ENCODE data around the gene SRP9. TPM values are rescaled to one million over a fixed set of nuclear protein-coding genes. Genes with fewer than 3 reads are reported as not detected.

The SRP9 gene
- total and polyA plus RNA-seq, 12 donors, result 144 to 521 (median 293) TPM

GRCh38 chr1:225738763-225739162 lies 38.9 kb upstream of the SRP9 start:
- Histone ChIP-seq H3K27me3 (no peaks in the 10 kb centered on the region), H3K4me3 (no peak overlapping the region), H3K9me3 (replicated peaks in 1 of 3) (no peaks in the 10 kb centered on the region), H3K36me3 (replicated peaks in 1 of 2) (no peaks in the 10 kb centered on the region), H3K27ac (no peak overlapping the region), H3K4me1 (replicated peaks in 1 of 2) (peaks cover 11 to 27% of the 10 kb centered on the region in 2 donors)
- no peak for DNase-seq
- 89 to 100% (median 89%) methylated on average over 2 of the region's 2 CpGs for WGBS, 4 donors
- no peak for TF ChIP-seq POLR2A (IDR thresholded peaks at IDR 0.05)
- TF ChIP-seq, protein P1, sequence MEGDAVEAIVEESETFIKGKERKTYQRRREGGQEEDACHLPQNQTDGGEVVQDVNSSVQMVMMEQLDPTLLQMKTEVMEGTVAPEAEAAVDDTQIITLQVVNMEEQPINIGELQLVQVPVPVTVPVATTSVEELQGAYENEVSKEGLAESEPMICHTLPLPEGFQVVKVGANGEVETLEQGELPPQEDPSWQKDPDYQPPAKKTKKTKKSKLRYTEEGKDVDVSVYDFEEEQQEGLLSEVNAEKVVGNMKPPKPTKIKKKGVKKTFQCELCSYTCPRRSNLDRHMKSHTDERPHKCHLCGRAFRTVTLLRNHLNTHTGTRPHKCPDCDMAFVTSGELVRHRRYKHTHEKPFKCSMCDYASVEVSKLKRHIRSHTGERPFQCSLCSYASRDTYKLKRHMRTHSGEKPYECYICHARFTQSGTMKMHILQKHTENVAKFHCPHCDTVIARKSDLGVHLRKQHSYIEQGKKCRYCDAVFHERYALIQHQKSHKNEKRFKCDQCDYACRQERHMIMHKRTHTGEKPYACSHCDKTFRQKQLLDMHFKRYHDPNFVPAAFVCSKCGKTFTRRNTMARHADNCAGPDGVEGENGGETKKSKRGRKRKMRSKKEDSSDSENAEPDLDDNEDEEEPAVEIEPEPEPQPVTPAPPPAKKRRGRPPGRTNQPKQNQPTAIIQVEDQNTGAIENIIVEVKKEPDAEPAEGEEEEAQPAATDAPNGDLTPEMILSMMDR (IDR thresholded peaks at IDR 0.05), result no peak
- intact Hi-C loops (cut with DNase I), result no loop called here

GRCh38 chr1:225739542-225740107 lies 38.0 kb upstream of the SRP9 start:
- Histone ChIP-seq H3K27me3 (no peaks in the 10 kb centered on the region), H3K36me3 (replicated peaks in 1 of 2) (no peaks in the 10 kb centered on the region), H3K9me3 (replicated peaks in 1 of 3) (no peaks in the 10 kb centered on the region), H3K4me1 (replicated peaks in 1 of 2) (peaks cover 11 to 27% of the 10 kb centered on the region in 2 donors), H3K27ac (no peak overlapping the region), H3K4me3 (no peak overlapping the region)
- TF ChIP-seq, protein P1 (IDR thresholded peaks at IDR 0.05), result no peak
- TF ChIP-seq POLR2A (IDR thresholded peaks at IDR 0.05), result no peak
- no peak for DNase-seq
- 91 to 98% (median 95%) methylated on average over 5 of the region's 5 CpGs for WGBS, 4 donors
- intact Hi-C loops (cut with DNase I), result no loop called here

DNA sequence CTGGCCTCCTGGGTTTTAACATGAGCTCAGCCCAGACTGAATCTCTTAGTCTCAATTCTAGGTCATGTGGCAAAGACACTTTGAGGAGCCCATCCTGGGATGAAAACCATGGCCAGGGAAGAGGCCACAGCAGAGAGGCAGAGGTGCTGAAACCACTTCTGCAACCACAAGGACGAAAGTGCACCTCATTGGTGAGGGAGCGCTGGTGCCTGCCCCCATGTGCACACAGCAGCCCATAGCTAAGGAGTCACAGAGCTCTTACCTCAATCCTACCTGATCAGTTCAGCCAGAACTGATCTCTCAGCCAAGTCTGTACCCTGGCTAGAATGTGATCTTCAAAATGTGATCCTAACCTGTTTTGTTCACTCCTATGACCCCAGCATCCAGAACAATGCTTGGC lies 32.9 kb upstream of the SRP9 start:
- intact Hi-C loops (cut with DNase I), result no loop called here
- DNase-seq, result no peak
- Histone ChIP-seq H3K27ac (no peak overlapping the region), H3K4me3 (no peak overlapping the region), H3K27me3 (no peaks in the 10 kb centered on the region), H3K4me1 (replicated peaks in 1 of 2) (peaks cover 0 to 8% of the 10 kb centered on the region in 2 donors), H3K36me3 (replicated peaks in 1 of 2) (no peaks in the 10 kb centered on the region), H3K9me3 (replicated peaks in 1 of 3) (no peaks in the 10 kb centered on the region)
- WGBS, 4 donors, result 92 to 100% (median 96%) methylated on average over 2 of the region's 2 CpGs
- no peak for TF ChIP-seq POLR2A (IDR thresholded peaks at IDR 0.05)
- TF ChIP-seq, protein P1 (IDR thresholded peaks at IDR 0.05), result no peak

GRCh38 chr1:225745273-225745672 lies 32.4 kb upstream of the SRP9 start:
- Histone ChIP-seq H3K4me1 (replicated peaks in 1 of 2) (peaks cover 0 to 8% of the 10 kb centered on the region in 2 donors), H3K4me3 (no peak overlapping the region), H3K27ac (no peak overlapping the region), H3K36me3 (replicated peaks in 1 of 2) (no peaks in the 10 kb centered on the region), H3K27me3 (no peaks in the 10 kb centered on the region), H3K9me3 (replicated peaks in 1 of 3) (no peaks in the 10 kb centered on the region)
- intact Hi-C loops (cut with DNase I), result no loop called here
- no peak for DNase-seq
- TF ChIP-seq POLR2A (IDR thresholded peaks at IDR 0.05), result no peak
- TF ChIP-seq, protein P1 (IDR thresholded peaks at IDR 0.05), result no peak
